Bronchial epithelial cell (primary cell): ENCODE data around the gene AMPD2. TPM values are rescaled to one million over a fixed set of nuclear protein-coding genes. Genes with fewer than 3 reads are reported as not detected.

Experiments used
- DNase-seq: peaks from one replicate; pipeline ENCODE4 v3.0.0-alpha.2; 2010; ENCODE audit warnings: low read depth
- FAIRE-seq: peaks from 2 replicates; lab custom pipeline; 2011; peaks lifted over from hg19 to GRCh38; lab: Jason Lieb, UNC
- H3K27me3 ChIP-seq: 2 replicates; pipeline ENCODE4 v1.5.1; 2011; ENCODE audit warnings: low read length; ENCODE audit not compliant: control insufficient read depth, insufficient read depth
- H3K36me3 ChIP-seq: 2 replicates; pipeline ENCODE4 v1.5.1; 2011; ENCODE audit warnings: low read length; ENCODE audit not compliant: control insufficient read depth, insufficient read depth
- H3K4me3 ChIP-seq: 2 replicates; pipeline ENCODE4 v1.5.1; 2011; ENCODE audit warnings: mild to moderate bottlenecking, low read depth, low read length, control low read depth
- CTCF ChIP-seq: IDR thresholded peaks from 2 replicates; pipeline ENCODE4 v1.5.1; 2011; ENCODE audit warnings: mild to moderate bottlenecking, moderate library complexity, low read length, control low read depth, inconsistent platforms; ENCODE audit not compliant: insufficient read depth, severe bottlenecking
- total RNA-seq: library from RNA; depleted of rRNA; stranded (reverse); fragments of >200 nt; gene quantifications from 2 replicates; pipeline ENCODE4 v1.2.1, GENCODE V29; 2014

AMPD2 gene
- total RNA-seq, 1 donor from 2014 or later, result 21.9 TPM

GRCh38 chr1:109629372-109630030, 9.9 kb downstream of the AMPD2 start:
- Histone ChIP-seq H3K4me3 (no peak overlapping the region), H3K36me3 (peaks cover 29% of the 10 kb centered on the region), H3K27me3 (no peaks in the 10 kb centered on the region)
- TF ChIP-seq CTCF, result no peak
- no peak for DNase-seq
- no peak for FAIRE-seq

DNA sequence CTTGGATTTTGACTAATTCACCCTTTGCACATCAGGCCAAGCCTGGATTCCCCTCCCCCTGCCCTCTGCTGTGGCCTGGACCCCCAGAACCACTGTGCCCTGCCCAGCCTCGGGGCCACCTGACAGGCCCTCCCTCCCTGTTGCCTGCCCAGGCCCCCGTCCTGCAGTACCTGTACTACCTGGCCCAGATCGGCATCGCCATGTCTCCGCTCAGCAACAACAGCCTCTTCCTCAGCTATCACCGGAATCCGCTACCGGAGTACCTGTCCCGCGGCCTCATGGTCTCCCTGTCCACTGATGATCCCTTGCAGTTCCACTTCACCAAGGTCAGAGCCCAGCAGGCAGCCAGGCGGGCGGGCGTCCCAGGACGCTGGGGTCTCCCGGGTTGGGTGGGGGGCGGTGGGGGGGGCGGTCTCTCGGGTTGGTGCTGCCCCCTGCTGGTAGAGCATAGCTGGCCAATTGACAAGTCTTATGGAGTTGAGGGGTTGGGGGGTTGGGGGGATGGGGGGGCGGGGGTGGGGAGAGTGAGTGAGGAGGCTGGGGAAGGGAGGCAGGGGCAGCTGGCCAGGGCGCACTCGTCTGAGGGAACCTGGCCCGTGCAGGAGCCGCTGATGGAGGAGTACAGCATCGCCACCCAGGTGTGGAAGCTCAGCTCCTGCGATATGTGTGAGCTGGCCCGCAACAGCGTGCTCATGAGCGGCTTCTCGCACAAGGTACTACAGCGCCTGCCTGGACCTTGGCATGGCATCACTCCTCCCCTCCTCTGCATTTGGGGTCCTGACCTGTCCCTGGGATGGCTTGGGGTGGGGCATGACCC, 10.7 kb downstream of the AMPD2 start:
- FAIRE-seq (no peak), DNase-seq (no peak)
- H3K27me3 ChIP-seq, result no peaks in the 10 kb centered on the region
- peak; percentile 0 for TF ChIP-seq CTCF
- peaks cover 29% of the 10 kb centered on the region for H3K36me3 ChIP-seq
- H3K4me3 ChIP-seq, result no peak overlapping the region

- TF ChIP-seq CTCF, result no peak
- no peaks in the 10 kb centered on the region for H3K27me3 ChIP-seq
- no peak for DNase-seq
- H3K4me3 ChIP-seq, result no peak overlapping the region
- peak; percentile 83 for FAIRE-seq
- H3K36me3 ChIP-seq, result peaks cover 25% of the 10 kb centered on the region
Observed at GRCh38 chr1:109630898-109631512, 11.4 kb downstream of the AMPD2 start.

- H3K27me3 ChIP-seq, result no peaks in the 10 kb centered on the region
- FAIRE-seq (peak; percentile 68), DNase-seq (no peak)
- no peak overlapping the region for H3K4me3 ChIP-seq
- H3K36me3 ChIP-seq, result peaks cover 24% of the 10 kb centered on the region
- no peak for TF ChIP-seq CTCF
Observed at GRCh38 chr1:109631513-109632505, 12.2 kb downstream of the AMPD2 start.

DNA sequence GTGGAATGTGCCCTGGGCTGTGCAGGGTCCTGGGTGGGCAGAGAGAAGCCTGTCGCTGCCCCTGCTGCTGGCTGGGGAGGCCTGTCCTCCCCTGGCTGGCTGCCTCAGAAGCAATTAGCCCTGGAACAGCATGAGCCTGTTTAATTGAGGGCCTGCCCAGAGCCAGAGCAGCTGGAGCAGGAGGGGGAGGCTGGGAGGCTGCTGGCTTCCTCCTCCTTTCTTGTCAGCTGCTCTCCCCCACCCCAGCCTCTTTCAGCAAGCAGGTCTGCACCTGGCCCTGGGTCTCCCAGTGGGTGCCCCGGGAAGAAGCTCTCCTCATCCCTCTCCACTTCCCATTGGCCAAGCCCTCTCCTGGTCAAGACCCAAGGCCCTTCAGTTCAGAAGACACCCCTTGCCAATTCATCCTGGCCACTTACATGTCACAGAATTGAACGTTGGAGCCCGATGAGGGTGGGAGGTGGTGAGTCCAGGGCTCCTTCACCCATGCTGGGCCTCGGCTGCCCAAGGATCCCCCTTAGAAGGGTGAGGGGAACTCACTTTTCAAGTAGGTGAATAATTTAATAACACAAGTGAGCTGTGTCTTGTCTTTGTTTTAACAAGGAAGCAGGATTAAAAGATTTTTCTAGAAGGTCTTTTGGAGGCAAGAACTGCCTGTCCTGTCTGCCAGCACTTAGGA, 13.2 kb downstream of the AMPD2 start:
- Histone ChIP-seq H3K36me3 (peaks cover 22% of the 10 kb centered on the region), H3K27me3 (no peaks in the 10 kb centered on the region), H3K4me3 (no peak overlapping the region)
- DNase-seq, result no peak
- no peak for FAIRE-seq
- TF ChIP-seq CTCF, result no peak
